Measurements from ENCODE around the gene DDA1.
A peak's percentile ranks its signal among the peaks of the same experiment; 100 is the strongest.

Gene DDA1

GRCh38 chr19:17302391-17303166 is 6.8 kb upstream of the DDA1 start:
- no peak overlapping the region for H3K27ac ChIP-seq (ENCODE audit: insufficient read depth, low read depth, low read length, poor library complexity, severe bottlenecking)

GRCh38 chr19:17303167-17303939 is 6.0 kb upstream of the DDA1 start, which contains the start of gene ABHD8:
ABHD8 (minus strand) TSS chr19:17303425; CDS start chr19:17301616, 1,809 bp downstream.
- Histone ChIP-seq H3K27me3 (ENCODE audit: control insufficient read depth, insufficient read depth, low read length, poor library complexity, severe bottlenecking) (no peaks in the 10 kb centered on the region), H3K27ac (ENCODE audit: insufficient read depth, low read depth, low read length, poor library complexity, severe bottlenecking) (no peak within 1 kb of the TSS), H3K4me3 (ENCODE audit: insufficient read depth, low read depth, low read length) (peak within 1 kb of the TSS; percentile 67), H3K4me1 (ENCODE audit: control insufficient read depth, insufficient read depth, low read length) (peaks cover 6% of the 10 kb centered on the region), H3K9me3 (ENCODE audit: control insufficient read depth, low read length) (no peaks in the 10 kb centered on the region), H3K36me3 (ENCODE audit: control insufficient read depth, insufficient read depth, low read length) (peaks cover 4% of the 10 kb centered on the region)
- WGBS, 2 experiments: 2 to 3% methylated on average over 52 of the region's 52 CpGs

More at GRCh38 chr19:17302391-17303166, 6.8 kb upstream of the DDA1 start:
- Histone ChIP-seq H3K27me3 (ENCODE audit: control insufficient read depth, insufficient read depth, low read length, poor library complexity, severe bottlenecking) (no peaks in the 10 kb centered on the region), H3K9me3 (ENCODE audit: control insufficient read depth, low read length) (no peaks in the 10 kb centered on the region), H3K4me1 (ENCODE audit: control insufficient read depth, insufficient read depth, low read length) (peaks cover 6% of the 10 kb centered on the region), H3K36me3 (ENCODE audit: control insufficient read depth, insufficient read depth, low read length) (peaks cover 8% of the 10 kb centered on the region), H3K4me3 (ENCODE audit: insufficient read depth, low read depth, low read length) (peak overlapping the region; percentile 67)
- WGBS, 2 experiments: 19 to 20% methylated on average over 29 of the region's 29 CpGs

DNA sequence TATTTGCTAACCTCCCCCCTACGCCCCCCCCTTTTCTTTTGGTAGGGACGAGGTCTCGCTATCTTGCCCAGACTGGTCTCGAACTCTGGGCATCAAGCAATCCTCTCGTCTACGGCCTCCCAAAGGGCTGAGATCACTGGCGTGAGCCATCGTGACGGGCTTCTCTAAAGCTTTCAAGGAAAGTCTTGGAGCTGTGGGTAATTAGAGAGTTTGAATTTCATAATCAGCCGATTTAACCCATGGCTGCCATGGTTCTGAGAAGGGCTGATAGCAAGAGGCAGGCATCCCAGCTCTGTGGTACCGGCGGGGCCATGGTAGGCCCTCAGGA is 5.5 kb upstream of the DDA1 start:
- Histone ChIP-seq H3K27ac (ENCODE audit: insufficient read depth, low read depth, low read length, poor library complexity, severe bottlenecking) (no peak overlapping the region), H3K9me3 (ENCODE audit: control insufficient read depth, low read length) (no peaks in the 10 kb centered on the region), H3K27me3 (ENCODE audit: control insufficient read depth, insufficient read depth, low read length, poor library complexity, severe bottlenecking) (no peaks in the 10 kb centered on the region), H3K36me3 (ENCODE audit: control insufficient read depth, insufficient read depth, low read length) (no peaks in the 10 kb centered on the region), H3K4me3 (ENCODE audit: insufficient read depth, low read depth, low read length) (no peak overlapping the region), H3K4me1 (ENCODE audit: control insufficient read depth, insufficient read depth, low read length) (peaks cover 6% of the 10 kb centered on the region)
- 87% methylated on average over 12 of the region's 12 CpGs for WGBS, 2 experiments

GRCh38 chr19:17304386-17305215 is 4.8 kb upstream of the DDA1 start:
- WGBS, 2 experiments: 82 to 83% methylated on average over 10 to 12 of the region's 12 CpGs

DNA sequence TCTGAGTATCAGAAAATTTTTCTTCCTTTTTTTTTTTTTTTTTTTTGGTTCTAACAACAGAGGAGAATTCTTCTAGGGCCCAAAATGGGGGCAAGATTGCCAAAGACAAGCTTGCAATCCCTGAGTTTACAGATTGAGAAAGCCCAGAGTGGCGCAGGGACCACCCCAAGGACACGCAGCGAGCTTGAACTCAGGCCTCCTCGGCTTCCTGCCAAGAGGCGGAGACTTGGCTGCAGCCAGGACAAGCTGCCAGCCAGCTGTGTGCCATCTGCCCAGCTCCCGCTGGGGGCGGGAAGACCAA is 4.2 kb upstream of the DDA1 start:
- Histone ChIP-seq H3K9me3 (ENCODE audit: control insufficient read depth, low read length) (no peaks in the 10 kb centered on the region), H3K4me3 (ENCODE audit: insufficient read depth, low read depth, low read length) (peak overlapping the region; percentile 66), H3K27ac (ENCODE audit: insufficient read depth, low read depth, low read length, poor library complexity, severe bottlenecking) (peak overlapping the region; percentile 2), H3K4me1 (ENCODE audit: control insufficient read depth, insufficient read depth, low read length) (peaks cover 6% of the 10 kb centered on the region), H3K27me3 (ENCODE audit: control insufficient read depth, insufficient read depth, low read length, poor library complexity, severe bottlenecking) (no peaks in the 10 kb centered on the region), H3K36me3 (ENCODE audit: control insufficient read depth, insufficient read depth, low read length) (no peaks in the 10 kb centered on the region)
- 8 to 11% methylated on average over 7 of the region's 7 CpGs for WGBS, 2 experiments

More at GRCh38 chr19:17304386-17305215, 4.8 kb upstream of the DDA1 start:
- Histone ChIP-seq H3K4me3 (ENCODE audit: insufficient read depth, low read depth, low read length) (no peak overlapping the region), H3K27me3 (ENCODE audit: control insufficient read depth, insufficient read depth, low read length, poor library complexity, severe bottlenecking) (no peaks in the 10 kb centered on the region), H3K9me3 (ENCODE audit: control insufficient read depth, low read length) (no peaks in the 10 kb centered on the region), H3K4me1 (ENCODE audit: control insufficient read depth, insufficient read depth, low read length) (peaks cover 6% of the 10 kb centered on the region), H3K27ac (ENCODE audit: insufficient read depth, low read depth, low read length, poor library complexity, severe bottlenecking) (no peak overlapping the region), H3K36me3 (ENCODE audit: control insufficient read depth, insufficient read depth, low read length) (no peaks in the 10 kb centered on the region)

DNA sequence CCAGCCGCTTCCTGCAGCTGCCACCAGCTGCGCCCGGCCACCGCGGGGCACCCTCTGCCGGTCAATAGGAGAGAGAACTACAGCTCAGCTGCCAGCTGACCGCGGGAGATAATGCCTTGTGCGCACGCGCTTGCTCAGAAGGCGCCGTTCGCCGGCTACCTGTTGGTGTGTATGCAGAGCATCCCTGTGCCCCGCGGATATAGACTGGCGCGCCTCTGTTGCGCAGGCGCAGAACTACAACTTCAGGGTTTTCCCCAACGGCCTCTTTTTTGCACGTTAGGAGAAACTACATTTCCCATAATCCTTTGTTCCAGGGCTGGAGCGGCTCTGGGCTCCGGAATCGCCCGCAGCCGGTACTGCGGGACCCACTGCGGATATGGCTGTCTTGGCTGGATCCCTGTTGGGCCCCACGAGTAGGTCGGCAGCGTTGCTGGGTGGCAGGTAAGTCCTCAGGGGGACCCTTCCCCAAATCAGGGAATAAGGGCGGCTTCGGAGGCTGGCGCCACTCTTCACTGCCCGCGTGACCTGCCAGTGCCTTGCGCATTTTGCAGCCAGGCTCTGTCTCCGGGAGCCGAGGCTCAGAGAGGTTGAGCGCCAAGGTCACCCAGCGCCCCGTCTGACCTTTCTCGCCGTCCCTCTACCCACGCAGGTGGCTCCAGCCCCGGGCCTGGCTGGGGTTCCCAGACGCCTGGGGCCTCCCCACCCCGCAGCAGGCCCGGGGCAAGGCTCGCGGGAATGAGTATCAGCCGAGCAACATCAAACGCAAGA is 3.7 kb upstream of the DDA1 start, which contains the start of gene MRPL34:
TSS of gene MRPL34 (plus strand) at position 356 of the 768 bp plus-strand sequence. CDS start at position 377, 21 bp downstream.
- WGBS, 2 experiments: 0% methylated on average over 55 of the region's 55 CpGs
- Histone ChIP-seq H3K27ac (ENCODE audit: insufficient read depth, low read depth, low read length, poor library complexity, severe bottlenecking) (peak within 1 kb of the TSS; percentile 30), H3K4me1 (ENCODE audit: control insufficient read depth, insufficient read depth, low read length) (peaks cover 6% of the 10 kb centered on the region), H3K27me3 (ENCODE audit: control insufficient read depth, insufficient read depth, low read length, poor library complexity, severe bottlenecking) (no peaks in the 10 kb centered on the region), H3K9me3 (ENCODE audit: control insufficient read depth, low read length) (no peaks in the 10 kb centered on the region), H3K4me3 (ENCODE audit: insufficient read depth, low read depth, low read length) (peak within 1 kb of the TSS; percentile 66), H3K36me3 (ENCODE audit: control insufficient read depth, insufficient read depth, low read length) (no peaks in the 10 kb centered on the region)

- peak overlapping the region; percentile 66 for H3K4me3 ChIP-seq (ENCODE audit: insufficient read depth, low read depth, low read length)
- peaks cover 6% of the 10 kb centered on the region for H3K4me1 ChIP-seq (ENCODE audit: control insufficient read depth, insufficient read depth, low read length)
- WGBS, 2 experiments: 6 to 7% methylated on average over 28 of the region's 28 CpGs
- H3K27ac ChIP-seq (ENCODE audit: insufficient read depth, low read depth, low read length, poor library complexity, severe bottlenecking): no peak overlapping the region
- no peaks in the 10 kb centered on the region for H3K27me3 ChIP-seq (ENCODE audit: control insufficient read depth, insufficient read depth, low read length, poor library complexity, severe bottlenecking)
- H3K9me3 ChIP-seq (ENCODE audit: control insufficient read depth, low read length): no peaks in the 10 kb centered on the region
- H3K36me3 ChIP-seq (ENCODE audit: control insufficient read depth, insufficient read depth, low read length): no peaks in the 10 kb centered on the region
Measured at GRCh38 chr19:17306285-17306714, 3.1 kb upstream of the DDA1 start.

DNA sequence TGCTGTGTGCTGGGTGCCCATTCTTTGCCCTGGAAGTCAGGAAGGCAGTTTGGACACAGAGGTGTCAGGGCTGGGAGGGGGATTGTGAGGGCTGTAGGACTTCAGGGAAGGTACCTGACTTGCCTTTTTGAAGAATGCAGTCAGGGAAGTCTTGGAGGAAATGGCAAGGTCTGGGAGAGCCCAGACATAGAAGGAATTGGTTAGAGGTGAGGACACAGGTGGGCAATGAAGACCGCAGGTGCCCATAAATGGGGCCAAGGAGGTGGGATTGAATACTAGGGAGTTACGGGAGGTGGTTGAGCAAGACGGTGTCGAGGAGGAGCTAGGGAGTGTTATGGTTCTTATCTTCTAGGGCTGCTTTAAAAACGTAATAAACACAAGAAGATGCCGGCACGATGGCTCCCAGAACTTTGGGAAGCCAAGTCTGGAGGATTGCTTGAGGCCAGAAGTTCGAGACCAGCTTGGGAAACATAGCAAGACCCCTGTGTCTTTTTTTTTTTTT is 1.4 kb upstream of the DDA1 start:
- Histone ChIP-seq H3K9me3 (ENCODE audit: control insufficient read depth, low read length) (no peaks in the 10 kb centered on the region), H3K4me1 (ENCODE audit: control insufficient read depth, insufficient read depth, low read length) (no peaks in the 10 kb centered on the region)
- WGBS, 2 experiments: 93 to 94% methylated on average over 8 of the region's 8 CpGs

DNA sequence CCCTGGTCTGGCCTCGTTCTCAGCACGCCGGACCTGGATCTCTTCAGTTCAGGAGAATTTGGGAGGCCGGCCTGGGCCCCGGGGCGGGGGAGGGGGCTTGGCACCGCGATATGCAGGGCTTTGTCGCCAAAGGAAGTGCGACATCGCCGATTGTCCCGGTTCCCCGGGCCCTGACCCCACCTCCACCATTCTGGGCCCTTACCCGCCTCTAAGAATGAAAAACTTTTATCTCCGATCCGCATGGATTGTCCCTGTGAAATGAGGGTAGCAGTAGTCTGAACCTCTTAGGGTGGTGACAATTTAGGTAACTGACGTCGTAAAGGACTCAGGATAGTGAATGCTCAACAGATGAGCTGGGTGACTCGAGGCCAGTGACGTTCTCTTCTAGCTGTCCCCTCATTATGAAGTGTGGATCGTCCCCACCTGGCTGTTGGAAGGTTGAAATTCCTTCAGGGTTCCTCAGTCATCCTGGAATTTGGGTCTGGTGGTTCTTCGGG is 650 bp downstream of the DDA1 start:
- H3K27me3 ChIP-seq (ENCODE audit: control insufficient read depth, insufficient read depth, low read length, poor library complexity, severe bottlenecking): no peaks in the 10 kb centered on the region
- H3K27ac ChIP-seq (ENCODE audit: insufficient read depth, low read depth, low read length, poor library complexity, severe bottlenecking): peak overlapping the region; percentile 63
- WGBS, 2 experiments: 9 to 10% methylated on average over 23 of the region's 23 CpGs
- H3K4me3 ChIP-seq (ENCODE audit: insufficient read depth, low read depth, low read length): peak overlapping the region; percentile 92
- H3K4me1 ChIP-seq (ENCODE audit: control insufficient read depth, insufficient read depth, low read length): no peaks in the 10 kb centered on the region
- H3K36me3 ChIP-seq (ENCODE audit: control insufficient read depth, insufficient read depth, low read length): peaks cover 17% of the 10 kb centered on the region
- H3K9me3 ChIP-seq (ENCODE audit: control insufficient read depth, low read length): no peaks in the 10 kb centered on the region

More for the DNA sequence above, 1.4 kb upstream of the DDA1 start:
- Histone ChIP-seq H3K27me3 (ENCODE audit: control insufficient read depth, insufficient read depth, low read length, poor library complexity, severe bottlenecking) (no peaks in the 10 kb centered on the region), H3K27ac (ENCODE audit: insufficient read depth, low read depth, low read length, poor library complexity, severe bottlenecking) (no peak overlapping the region), H3K36me3 (ENCODE audit: control insufficient read depth, insufficient read depth, low read length) (peaks cover 5% of the 10 kb centered on the region), H3K4me3 (ENCODE audit: insufficient read depth, low read depth, low read length) (no peak overlapping the region)

Measured in ectodermal cell (in vitro differentiated cells).